HG02870 (cell line): Measurements from ENCODE around the gene FAIM.
"Not testable (repeated sequence)": the region's sequence is repeated elsewhere in the genome, so short reads cannot be mapped to it uniquely, and the experiment has no call there.

Experiments
- ATAC-seq: cut with Tn5 transposase; IDR thresholded peaks from one replicate; pipeline ENCODE4 v1.9.1; 2021; ENCODE audit warnings: mild to moderate bottlenecking, moderate library complexity; ENCODE audit not compliant: unreplicated experiment

The FAIM gene, protein sequence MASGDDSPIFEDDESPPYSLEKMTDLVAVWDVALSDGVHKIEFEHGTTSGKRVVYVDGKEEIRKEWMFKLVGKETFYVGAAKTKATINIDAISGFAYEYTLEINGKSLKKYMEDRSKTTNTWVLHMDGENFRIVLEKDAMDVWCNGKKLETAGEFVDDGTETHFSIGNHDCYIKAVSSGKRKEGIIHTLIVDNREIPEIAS

DNA sequence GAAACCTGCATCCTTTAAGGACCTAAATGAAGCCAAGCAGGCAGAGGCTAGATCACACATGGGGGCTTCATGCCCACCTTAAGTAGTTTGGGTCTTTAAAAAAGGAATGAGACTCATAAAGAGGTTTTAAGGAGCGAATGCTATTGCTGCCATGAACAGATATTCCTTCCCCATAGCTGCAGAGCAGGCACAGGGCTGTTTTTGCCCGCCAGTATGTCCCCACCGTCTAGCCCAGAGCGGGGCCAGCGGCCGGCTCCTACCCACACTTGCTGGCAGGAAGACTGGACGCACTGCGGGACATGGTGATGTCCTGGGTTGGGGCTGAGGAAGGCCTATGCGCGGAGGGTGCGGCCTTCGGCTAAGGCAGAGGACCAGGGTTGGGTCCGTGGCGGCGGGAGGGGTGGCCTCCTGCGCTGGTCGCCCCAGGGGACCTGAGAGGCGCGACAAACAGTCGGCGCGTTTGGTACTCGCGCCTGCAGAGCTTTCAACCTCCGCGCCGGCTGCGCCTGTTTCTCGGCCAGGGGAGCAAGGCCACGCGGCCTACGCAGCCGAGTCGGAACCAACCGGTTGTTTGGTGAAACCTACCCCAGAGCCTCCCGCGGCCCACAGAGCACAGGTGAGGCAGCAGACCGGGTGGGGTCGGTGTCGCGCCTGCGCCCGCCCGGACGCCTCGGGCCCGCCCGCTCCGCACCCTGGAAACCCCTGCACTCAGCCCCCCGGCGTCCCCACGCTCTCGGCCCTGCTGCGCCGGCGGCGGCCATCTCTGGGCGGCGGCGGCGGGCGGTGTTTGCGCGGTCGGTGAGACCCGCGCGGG is at the start of gene FAIM:
Gene FAIM (plus strand): TSS at position 450 of the 814 bp plus-strand sequence. CDS start 10,956 bp downstream, outside the sequence.
- peak; percentile 69 for ATAC-seq

DNA sequence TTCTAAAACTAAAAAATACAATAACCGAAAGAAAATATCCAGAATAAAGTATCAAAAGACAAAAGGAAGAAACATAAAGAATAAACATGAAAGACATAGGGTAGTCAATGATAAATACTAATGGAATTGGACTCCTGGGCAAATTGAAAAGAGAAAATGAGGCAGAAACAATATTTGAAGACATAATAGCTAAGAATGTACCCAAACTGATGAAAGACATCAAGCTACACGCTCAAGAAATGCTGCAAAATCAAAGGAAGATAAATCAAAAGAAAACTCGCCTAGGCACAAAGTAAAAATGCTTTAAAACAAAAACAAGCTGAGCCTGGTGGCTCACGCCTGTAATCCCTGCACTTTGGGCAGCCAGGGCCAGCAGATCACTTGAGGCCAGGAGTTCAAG is 49.4 kb upstream of the FAIM start:
- ATAC-seq: no peak

DNA sequence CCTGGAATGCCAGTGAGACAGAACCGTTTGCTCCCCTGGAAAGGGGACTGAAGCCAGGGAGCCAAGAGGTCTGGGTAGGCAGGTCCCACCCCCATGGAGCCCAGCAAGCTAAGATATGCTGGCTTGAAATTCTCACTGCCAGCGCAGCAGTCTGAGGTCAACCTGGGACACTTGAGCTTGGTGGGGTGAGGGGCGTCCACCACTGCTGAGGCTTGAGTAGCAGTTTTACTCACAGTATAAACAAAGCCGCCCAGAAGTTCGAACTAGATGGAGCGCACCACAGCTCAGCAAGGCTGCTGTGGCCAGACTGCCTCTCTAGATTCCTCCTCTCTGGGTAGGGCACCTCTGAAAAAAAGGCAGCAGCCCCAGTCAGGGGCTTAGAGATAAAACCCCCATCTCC is 48.1 kb upstream of the FAIM start:
- no peak for ATAC-seq

DNA sequence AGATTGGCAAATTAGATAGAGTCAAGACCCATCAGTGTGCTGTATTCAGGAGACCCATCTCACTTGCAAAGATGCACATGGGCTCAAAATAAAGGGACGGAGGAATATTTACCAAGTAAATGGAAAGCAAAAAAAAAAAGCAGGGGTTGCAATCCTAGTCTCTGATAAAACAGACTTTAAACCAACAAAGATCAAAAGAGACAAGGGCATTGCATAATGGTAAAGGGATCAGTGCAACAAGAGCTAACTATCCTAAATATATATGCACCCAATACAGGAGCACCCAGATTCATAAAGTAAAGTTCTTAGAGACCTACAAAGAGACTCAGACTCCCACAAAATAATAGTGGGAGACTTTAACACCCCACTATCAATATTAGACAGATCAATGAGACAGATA is 45.7 kb upstream of the FAIM start:
- ATAC-seq: not testable (repeated sequence)

DNA sequence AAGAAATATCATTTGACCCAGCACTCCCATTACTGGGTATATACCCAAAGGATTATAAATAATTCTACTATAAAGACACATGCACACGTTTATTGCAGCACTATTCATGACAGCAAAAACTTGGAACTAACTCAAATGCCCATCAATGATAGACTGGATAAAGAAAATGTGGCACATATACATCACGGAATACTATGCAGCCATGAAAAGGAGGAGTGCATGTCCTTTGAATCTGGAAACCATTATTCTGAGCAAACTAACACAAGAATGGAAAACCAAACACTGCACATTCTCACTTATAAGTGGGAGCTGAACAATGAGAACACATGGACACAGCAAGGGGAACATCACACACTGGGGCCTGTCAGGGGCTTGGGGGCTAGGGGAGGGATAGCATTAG is 42.3 kb upstream of the FAIM start:
- ATAC-seq: not testable (repeated sequence)

DNA sequence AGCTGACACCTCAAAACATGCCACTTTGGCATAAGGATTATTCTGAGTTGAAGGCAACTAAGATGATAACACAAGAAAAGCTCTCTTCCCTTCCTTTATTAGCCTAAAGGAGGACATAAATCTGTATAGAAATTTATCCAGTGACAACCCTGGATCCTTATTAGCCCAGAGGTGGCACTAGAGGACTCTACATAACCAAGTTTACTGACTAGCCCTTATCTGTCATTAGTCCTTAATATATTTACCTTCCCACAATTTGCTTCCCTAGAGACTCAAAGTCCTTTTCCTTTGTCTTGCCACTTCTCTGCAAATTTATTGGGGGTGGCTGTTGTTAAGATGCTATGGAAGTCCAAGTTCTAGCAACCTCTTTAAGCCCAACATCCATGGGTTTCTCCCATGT is 41.2 kb upstream of the FAIM start:
- no peak for ATAC-seq

DNA sequence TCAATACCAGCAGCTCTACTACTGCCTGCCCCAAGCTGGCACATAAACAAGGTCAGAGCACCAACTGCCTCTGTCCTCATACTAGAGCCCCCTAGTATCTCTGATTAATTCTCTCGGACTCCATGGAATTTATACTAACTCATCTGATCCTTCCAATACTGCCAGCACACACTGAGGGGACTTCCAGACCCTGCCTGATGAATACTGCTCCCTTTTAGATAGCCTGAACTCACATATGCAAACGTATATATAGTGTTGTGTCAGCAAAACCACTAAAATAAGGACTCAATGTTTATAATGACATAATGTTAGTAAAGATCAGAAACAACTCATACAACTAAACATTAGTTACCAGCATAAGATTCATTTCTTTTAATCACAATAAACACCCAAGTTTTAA is 39.5 kb upstream of the FAIM start:
- no peak for ATAC-seq

DNA sequence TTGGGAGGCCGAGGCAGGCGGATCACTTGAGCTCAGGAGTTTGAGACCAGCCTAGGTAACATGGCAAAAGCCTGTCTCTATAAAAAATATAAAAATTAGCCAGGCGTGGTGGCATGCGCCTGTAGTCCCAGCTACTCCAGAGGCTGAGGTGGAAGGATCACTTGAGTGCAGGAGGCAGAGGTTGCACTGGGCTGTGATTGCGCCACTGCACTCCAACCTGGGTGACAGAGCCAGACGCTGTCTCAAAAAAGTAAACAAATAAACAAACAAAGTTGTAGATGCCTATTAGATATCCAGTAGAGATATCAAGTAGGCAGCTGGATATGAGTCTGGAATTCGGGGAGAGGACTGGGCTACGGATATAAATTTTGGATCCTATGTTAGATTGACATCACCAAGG is 38.9 kb upstream of the FAIM start:
- not testable (repeated sequence) for ATAC-seq

DNA sequence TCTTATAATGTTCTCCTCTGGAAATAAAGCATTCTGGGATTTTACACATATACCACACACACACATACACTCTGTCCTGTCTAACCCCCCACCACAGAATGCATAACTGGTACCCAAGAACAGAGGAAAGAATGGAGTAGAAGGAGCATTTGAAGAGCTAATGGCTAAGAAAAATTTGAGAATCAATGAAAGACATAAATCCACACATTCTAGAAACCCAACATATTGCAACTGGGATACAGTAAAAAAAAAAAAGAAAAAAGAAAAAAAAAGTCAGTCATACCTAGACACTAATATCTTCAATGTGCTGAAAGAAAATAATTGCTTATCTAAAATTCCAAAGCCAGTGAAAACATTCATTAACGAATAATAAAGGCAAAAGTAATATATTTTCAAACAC is 35.4 kb upstream of the FAIM start:
- ATAC-seq: no peak

DNA sequence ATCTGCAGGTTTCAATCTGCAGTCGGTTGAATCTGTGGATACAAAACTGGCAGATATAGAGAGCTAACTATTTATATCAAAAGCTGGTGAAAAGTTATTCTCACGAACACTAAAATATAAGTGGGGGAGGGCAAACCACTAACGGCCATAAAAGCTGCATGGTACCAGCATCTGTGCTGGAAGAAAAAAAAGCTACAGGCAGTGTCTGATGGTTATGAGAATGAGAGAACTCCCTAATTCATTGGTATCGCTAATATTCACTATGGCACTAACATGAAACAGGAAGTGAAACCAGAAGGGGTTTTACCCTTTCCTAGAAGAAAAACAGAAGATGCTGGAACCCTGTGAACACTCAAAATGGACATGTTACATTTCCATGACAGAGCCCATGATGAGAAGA is 30.4 kb upstream of the FAIM start:
- ATAC-seq: peak; percentile 86

DNA sequence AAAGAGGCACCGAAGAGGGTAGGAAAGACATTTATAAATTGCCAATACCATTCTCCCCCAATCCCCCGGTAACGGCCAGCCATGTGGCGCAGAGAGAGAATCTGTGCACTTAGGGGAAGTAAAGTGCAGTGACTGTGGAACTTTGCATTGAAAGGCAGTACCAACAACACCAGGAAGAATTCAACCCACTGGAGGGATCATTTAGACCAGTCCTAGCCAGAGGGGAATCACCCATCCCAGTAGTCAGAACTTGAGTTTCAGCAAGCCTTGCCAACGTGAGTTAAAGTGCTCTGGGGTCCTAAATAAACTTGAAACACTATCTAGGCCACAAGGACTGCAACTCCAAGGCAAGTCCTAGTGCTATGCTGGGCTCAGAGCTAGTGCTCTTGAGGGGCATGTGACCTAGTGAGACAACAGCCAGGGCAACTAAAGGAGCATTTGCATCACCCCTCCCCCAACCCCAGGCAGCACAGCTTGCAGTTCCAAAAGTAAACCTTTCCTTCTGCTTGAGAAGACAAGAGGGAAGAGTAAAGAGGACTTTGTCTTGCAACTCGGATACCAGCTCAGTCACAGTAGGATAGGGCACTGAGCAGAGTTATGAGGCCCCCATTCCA is 29.5 kb upstream of the FAIM start:
- no peak for ATAC-seq

DNA sequence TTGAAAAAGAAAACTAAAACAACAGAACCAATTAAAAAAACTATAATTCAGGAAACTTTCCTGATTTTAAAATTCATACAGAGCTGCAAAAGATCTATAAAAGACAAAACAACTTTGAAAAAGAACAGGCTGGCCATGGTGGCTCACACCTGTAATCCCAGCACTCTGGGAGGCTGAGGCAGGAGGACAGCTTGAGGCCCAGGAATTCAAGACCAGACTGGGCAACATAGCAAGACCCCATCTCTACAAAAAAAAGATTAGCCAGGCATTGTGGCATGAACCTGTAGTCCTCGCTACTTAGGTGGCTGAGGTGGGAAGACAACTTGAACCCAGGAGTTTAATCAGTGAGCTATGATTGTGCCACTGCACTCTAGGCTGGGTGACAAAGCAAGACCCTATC is 21.2 kb upstream of the FAIM start:
- no peak for ATAC-seq

DNA sequence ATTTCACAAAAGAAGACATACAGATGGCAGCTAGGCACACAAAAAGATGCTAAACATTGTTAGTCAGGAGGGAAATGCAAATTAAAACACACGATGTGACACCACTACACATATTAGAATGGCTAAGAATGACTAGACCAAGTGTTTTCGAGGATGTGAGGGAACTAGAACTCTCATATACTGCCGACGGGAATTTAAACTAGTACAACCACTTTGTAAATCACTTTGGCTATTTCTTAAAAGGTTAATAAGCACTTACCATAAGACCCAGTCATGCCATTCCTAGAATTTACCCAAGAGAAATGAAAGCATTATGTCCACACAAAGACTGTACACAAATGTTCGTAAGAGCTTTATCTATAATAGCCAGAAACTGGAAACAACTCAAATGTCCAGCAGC is 20.1 kb upstream of the FAIM start:
- no peak for ATAC-seq

DNA sequence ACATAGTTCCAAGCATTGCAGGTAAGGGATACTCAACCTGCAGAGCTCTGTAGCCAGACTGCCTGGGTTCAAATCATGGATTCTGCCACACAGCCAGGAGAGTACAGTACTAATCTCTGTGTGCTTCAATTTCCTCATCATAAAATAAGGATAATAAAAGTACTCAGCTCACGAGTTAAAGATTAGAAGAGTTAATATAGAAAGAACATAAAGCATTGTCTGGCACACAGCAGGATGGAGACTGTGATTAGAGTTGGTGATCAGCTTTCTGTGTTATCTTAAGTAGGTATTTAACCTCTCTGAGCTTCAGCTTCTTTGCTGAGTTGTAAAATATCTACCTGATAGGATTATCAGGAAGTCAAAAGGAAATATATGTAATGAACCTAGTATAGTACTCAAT is 17.2 kb upstream of the FAIM start:
- ATAC-seq: no peak

DNA sequence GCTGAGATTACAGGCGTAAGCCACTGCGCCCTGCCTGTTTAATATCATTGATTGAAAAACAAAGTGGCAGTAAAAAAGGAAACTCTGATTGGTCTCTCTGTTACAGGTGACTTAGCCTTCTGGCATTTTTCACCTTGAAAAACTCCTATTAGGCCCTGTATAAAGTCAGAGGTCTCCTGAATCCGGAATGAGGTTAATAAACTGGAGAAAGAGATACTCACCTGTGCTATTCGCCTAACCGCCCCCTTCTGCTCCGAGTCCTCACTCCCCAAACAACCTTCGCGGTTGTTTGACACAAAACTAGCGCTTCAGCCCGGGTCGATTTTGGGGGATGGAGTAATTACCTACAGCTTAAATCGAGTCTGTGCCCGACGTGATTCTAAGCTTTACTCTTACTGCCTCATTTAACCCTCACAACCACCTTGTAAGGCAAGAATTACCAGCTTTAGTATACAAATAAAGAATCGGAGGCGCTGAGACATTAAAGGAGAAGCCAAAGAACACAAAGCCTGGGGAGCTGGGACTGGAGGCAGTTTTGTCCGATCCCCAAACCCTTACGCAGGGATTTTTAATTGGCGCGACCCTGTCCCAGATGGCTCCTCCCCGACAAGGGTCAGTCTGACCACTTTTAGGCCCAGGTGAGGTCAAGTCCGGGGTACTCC is 15.0 kb upstream of the FAIM start:
- ATAC-seq: no peak

DNA sequence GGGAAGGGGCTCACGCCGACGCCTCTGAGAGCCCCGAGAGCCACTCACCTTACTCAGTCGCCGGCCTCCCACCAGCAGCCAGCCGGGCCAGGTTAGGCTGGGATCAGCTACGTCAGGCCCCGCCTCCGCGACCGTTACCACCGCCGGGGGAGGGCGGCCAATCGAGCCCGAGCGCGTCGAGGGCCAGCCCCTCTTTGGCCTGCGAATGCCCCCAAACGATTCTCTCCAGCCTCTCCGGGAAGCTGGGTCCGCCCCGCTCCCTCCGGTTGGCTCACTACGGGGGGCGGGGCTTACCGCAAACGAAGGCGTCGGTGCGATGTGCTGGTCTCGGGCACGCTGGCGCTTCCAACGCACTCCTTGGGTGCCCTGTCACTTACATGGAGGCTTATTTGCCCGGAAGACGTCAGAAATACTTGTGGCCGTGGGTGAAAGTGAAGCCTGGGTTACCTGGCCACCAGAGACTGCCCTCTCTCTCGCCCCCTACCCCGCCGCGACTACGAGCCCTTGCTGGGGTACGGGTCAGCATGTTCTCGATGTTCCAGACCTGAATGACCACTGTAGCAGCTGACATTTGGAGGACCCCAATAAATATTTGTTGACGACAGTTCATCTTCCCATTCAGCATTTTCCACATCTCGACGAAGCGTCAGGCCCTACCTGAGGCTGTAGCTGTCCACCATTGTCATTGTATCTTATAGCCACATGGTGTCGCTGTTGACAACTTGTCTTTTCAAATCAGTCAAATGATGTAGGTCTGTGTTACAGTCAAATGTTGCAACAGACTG is 14.2 kb upstream of the FAIM start, which contains the start of gene CEP70:
Gene CEP70 (minus strand): TSS at position 111 of the 785 bp plus-strand sequence. CDS start 21,333 bp downstream, outside the sequence.
- peak; percentile 88 for ATAC-seq

DNA sequence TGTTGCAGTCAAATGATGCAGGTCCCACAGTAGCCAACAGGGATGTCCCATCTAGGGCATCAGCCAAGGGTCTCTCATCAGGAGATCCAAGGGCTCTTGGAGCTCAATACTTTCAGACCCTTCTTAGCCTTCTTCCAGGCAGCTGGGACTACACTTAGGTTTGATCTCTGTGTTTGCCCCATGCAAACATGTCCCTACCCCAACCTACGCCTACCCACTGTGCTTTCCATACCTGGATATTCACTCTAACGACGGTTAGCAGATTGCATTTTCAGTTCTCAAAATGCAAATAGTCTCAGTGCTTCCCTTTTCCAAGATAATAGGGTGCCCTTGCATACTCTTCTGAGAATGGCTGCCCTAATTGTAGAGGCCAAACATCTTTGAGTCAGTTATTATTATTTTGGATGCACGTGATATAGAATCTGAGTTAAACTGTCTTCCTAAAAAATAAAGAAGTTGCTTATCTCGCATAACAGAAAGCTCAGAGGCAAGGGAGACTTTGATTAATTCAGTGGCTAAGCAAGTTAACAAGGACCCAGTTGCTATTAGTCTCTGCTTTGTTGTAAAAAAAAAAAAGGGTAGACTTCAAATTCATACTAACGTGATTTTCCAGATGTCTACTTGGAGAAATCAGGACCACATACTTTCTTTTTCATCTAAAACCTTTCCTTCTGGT is 13.5 kb upstream of the FAIM start:
- ATAC-seq: no peak

DNA sequence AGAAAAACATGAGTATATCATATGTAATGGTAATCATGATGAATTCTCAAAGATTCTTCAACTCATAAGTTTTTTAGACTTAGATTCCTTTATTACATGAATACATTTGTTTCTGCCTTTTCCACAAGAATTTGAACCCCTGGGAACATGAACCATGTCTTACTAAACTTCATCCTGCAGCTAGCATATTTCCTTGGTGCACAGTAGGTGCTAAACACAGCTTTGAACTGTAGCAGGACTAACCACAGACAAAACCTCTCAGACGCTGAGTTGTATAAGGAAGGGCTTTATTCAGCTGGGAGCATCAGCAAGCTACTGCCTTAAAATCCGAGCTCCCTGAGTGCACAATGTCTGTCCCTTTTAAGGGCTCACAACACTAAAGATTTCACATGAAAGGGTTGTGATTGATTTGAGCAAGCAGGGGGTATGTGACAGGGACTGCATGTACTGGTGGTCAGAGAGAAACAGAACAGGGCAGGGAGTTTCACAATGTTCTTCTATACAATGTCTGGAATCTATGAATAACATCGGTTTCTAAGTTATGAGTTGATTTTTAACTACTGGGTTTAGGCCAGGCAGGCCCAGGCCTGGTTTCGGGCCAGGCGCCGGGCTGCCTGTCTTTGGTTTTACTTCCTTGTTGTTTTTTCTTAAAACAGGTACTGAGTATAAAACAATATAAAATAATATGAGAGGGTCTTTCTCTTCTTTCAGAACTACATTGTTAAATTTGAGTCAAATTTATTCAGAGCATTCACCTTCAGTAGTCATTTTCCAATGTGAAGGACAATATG is 11.2 kb upstream of the FAIM start:
- ATAC-seq: not testable (repeated sequence)

DNA sequence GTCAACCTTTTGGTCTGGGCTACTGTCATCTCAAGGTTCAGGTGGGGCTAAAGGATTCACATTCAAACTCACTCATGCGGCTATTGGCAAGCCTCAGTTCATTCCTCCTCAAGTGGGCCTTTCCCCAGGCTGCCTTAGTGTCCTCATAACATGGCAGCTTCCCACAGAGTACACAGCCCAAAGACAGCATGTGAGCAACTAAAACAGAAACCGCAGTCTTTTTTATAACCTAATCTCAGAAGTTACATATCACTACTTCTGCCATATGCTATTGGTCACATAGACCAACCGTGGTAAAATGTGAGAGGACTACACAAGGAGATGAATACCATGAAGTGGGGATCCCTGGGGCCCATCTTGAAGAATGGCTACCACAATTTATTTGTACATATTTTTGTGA is 10.0 kb upstream of the FAIM start:
- ATAC-seq: no peak
